HG03342 (cell line): Measurements from ENCODE around the gene SLC22A23.

Source experiments
- ATAC-seq: cut with Tn5 transposase; IDR thresholded peaks from one replicate; pipeline ENCODE4 v1.9.1; 2021; ENCODE audit warnings: mild to moderate bottlenecking, moderate library complexity; ENCODE audit not compliant: unreplicated experiment

SLC22A23 gene

DNA sequence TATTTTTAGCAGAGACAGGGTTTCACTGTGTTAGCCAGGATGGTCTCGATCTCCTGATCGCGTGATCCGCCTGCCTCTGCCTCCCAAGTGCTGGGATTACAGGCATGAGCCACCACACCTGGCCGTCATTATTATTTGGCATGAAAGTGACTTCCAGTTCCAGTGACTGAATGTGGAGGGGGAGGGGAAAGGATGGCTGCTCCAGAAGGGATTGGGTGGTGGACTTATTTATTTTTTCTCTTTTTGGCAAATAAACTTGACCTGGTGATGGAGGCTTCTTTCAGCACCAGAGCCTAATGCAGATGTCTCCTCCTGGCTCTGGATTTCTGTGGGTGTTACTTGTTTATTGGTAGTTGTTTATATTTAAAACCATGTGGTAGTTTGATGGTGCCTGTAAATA lies 16.9 kb upstream of the SLC22A23 start:
- no peak for ATAC-seq

DNA sequence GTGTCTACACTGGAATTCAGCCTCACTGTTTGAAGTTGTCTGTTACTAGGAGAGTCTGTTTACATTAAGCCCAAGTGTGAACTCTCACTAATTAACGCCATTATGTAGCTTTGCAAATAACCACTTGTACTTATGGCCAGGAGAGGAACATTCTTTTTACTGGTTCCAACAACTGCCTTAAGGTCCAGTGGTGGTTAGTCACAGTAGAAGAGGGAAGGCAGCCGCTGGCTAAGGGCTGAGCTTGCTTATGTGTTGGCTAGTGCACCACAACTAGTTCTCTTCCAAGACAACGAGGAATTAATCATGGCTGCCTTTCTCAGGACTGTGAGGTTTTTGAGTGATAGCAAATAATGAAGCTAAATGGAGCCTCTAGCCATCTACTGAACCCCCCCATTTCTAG lies 14.9 kb upstream of the SLC22A23 start:
- ATAC-seq = no peak

DNA sequence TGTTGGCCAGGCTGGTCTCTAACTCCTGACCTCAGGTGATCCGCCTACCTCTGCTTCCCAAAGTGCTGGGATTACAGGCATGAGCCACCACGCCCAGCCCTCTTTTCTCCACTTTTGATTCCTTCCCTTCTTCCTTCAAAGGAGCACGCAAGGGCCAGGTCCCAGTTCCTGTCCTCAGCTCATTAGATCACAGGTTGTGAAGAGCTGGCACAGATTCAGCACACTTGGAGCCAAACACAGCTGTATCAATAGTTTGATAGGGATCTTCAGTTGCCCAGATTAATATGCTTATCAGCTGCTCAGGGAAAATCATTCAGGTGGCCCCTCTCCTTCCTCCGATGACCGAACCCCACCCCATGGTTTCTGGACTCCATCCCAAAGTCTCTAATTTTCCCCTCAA lies 14.4 kb upstream of the SLC22A23 start:
- ATAC-seq = no peak

DNA sequence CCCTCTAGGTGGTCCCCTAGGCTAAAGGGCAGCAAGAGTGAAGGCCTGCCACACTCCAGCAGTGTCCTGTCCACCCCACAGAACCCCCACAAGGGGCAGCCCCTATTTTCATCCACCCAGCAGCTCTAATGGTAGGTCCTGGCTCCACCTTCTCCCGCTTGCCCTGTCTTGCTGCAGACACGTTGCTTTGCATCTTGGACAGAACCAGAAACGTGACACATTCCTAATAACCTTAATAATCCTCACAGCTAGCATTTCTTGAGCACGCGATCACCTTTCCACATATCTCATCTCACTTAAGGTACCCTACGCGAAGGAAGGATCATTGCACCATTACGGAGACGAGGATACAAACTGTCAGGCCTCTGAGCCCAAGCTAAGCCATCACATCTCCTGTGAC lies 11.7 kb upstream of the SLC22A23 start:
- no peak for ATAC-seq

DNA sequence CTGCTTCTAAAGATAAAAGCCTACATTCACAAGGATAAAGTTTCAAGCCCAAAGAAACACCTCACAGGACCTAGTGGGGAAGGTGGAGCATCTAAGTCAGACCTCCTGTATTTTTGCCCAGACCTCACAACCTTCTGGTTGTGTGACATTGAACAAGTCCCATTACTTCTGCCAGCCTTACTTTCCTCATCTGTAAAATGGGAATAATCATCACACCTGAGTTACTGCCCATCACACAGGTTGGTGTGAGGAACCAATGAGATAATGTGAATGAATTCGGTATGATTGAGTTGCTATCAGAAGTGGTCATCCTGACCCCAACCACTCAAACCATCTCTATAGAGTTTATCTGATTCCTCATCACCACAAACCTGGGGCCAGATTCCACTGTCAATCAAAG lies 11.1 kb upstream of the SLC22A23 start:
- ATAC-seq = no peak

DNA sequence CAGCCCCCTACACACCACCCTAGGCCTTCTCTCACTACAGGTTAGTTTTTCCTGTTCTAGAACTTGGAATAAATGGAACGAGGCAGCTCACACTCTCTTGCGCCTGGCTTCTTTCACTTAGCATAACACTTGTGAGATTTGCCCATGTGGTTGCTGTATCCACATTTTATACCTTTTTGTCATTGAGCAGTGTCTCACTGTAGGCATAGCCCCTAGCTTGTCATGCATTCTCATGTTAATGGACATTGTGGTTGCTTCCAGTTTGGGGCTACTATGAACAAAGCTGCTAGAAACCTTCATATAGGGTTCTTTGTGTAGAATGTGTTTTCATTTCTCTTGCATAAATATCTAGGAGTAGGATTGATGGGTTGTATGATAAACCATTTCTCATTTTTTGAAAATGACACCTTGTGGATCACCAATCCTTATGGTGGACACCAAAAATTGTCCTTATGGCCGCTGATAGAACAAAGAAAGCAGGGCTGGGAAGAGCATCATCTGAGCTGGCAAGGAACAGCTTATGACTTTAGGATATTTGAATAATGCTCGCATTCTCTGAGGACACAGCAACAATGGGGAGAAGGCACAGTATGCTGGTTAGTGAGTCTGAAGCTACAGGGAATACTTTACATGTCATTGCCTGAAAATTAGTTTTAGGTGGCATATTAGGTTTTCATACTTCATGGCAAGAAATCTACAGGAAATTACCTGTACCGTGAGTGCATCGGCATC lies 9.8 kb upstream of the SLC22A23 start:
- no peak for ATAC-seq

DNA sequence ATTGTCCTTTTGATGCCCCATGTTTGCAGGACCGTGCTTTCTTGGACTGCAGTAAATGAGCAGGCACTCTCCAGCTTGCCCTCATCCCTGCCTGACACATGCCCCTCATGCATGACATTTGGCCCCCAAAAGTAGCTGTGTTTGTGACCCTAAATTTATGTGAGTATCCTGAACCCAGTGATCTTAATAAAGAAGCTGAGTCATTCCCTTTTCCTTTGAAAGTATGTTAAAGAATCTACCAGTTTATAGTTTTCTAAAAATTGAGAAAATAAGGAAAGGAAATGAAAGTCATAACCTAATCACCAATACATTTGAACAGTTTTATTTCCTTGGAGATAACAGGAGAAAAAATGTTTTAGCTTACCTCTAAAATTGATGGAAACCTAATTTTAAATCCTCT lies 3.4 kb upstream of the SLC22A23 start:
- no peak for ATAC-seq

DNA sequence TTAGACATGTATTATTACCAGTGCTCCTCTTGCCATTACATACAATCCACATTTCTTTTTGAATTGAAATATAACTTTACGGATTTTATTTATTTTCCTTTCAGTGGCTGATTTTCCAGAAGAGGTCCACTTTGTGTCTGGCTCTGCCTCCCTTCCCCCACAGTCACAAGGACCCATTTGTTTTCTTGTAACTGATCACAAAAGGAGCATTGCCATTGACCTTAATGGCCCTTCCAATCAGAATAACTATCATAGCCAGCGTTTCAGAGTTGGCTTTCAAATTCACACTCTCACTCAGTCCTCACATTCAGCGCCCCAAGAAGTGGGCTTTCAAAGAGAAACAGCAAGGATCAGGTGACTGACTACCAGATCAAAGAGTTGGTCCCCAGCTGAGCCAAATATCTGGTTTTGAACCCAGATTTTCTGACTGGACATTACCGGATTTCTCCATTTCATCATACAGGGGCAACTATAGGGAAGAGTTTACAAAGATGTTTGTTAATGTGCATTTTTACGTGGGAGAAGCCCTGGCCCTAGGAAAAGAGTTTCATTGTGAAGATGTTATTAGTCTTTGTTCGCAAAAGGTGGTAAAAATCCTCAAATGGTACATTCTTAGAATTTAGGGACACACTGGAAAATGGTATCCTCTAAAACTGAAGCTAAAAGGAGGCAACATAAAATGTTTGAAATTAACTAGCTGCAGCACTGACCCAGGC lies 2.0 kb upstream of the SLC22A23 start:
- ATAC-seq = no peak

DNA sequence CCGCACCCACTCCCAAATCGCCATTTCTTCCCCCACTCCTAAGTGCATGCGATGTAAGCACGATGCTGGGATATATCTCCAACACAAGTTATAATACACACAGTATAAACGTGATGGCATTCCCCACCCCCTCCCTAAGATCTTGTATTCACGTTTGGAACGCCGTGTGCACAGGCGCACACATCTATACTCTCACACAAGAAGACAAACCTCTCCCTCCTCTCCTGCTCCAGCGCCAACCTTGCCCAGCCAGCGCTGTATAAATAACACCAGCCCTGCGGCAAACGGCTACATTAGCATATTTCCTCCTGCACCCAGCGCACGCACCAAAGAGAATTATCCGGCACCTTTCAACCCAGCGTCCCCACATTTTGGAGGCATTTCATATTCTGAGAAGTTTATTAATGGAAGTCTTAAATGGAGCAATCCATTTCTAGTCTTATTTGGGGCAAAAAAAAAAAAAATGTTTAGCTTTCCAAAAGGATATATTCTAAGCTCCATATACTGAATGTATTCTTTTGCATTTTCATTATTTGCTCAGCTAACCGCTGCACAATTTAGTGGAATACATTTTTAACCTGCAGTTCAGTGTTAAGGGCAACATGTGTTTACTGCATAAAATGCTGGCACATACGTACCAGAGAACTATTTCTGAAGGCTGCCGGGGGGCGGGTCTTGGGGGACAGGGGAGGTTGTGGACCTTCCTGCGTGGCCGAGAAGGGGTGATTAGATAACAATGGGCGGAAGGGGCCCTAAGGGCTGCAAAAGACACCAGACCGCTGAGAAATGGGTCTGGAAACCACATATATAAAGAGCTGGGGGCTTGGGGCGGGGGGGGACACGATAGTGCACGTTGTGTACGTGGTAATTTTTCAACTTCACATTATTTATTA lies 1.1 kb upstream of the SLC22A23 start:
- ATAC-seq = no peak

DNA sequence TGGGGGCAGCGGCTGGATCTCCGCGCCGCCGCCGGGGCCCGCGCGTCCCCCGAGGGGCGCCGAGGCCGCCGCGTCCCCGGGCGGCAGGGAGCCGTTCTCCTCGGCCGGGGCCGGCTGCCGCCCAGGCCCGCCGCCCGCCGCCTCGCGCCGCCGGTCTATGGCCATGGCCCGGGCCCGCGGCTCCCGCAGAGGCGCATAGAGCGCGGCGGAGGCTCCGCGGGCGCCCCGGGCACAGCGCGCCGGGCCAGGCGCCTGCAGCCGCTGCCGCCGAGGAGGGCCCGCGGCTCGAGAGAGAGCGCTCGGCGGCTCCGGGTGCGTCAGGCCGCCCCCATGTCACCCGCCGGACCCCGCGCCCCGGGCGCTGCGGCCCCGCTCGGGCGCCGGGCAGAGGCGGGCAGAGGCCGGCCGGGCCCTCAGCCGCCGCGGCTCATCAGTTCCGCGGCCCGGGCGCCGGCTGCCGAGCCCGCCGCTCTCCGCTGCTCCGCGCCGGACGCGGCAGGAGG lies 404 bp downstream of the SLC22A23 start:
- no peak for ATAC-seq

DNA sequence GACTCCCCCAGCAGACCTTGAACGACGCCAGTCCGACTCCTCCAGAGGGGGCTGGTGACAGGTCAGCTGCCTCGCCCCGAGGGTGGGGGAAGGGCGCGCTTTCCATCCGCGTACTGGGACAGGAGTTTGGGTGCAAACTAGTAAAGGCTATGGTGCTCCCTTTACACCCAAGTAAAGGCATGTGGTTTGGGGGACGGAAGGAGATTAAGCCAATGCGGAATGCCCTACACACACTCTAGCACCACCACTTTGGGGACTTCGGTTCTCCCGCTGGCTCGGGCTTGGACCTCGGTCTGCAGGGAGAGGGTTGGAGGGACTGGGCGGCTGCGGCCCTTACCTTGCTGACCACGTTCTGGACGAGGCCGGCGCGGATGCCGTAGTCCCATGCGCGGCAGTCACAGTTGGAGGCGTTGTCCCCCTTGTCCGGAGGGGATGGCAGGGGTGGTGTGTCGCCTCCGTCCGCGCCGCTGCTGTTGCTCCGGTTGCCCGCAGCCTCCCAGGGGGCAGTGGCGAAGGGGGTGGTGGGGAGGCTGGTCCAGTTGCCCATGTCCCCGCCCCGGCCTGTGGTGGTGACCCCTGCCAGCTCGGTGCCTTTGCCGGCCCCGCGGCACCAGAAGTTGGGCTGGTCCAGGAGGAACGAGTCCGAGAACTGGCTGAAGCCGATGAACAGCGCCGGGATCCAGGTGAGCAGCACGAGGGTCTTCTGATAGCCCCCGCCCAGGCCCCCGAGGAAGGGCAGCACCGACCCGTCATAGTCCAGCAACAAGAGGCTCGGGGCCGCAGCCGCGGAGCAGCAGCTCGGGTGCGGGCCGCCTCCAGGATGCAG lies 1.1 kb downstream of the SLC22A23 start:
- no peak for ATAC-seq

DNA sequence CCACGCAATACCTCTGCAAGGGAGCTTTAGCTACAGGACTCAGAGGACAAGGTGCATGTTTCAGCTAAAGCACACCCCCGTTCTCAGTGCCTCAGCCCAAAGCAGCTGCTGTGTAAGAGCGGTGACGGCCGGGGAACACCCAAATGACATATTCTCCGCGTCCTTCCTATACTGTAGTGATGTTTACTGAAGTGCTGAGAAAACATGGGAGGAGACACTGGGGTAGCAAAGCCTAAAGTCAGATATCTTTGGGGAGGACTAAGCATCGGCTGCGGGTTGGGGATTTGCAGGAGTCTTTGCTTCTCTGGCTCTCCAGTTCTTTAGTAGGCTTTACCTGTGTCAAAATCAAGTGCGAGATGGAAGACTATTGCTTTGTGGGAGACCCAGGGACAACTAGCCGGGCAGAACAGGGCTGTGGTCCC lies 1.7 kb downstream of the SLC22A23 start:
- no peak for ATAC-seq

DNA sequence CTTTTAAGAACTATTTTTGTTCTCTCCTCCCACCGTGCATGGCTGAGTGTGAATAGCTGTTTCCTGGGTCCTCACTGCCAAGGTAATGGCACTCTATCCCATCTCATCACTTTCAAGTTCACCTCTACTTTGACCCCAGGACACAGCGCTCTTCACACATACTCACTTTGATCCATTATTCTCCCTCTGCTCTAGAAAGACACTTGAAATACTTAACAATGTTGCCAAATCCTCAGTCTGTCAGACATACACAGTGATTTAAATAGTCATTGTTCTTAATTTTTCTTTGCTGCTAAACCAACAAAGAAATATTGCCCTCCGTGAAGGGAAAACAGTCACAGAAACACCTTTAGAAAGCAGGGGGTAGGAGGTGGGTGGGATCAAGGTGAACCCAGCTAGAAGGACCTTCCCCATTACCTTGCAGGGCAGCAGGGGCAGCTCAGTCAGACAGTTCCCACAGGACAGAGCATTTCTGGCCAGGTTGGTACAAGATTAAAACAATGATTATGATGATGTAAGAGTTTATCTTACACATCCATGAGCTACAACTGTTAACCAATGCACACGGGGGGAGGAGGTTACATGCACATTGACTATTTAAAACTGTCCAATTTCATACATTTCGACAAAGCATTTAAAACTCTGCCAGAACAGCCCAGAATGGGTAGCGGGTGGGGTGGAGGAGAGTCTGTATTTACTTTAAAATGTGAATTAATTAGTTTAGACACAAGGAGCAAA lies 2.4 kb downstream of the SLC22A23 start:
- ATAC-seq = no peak

DNA sequence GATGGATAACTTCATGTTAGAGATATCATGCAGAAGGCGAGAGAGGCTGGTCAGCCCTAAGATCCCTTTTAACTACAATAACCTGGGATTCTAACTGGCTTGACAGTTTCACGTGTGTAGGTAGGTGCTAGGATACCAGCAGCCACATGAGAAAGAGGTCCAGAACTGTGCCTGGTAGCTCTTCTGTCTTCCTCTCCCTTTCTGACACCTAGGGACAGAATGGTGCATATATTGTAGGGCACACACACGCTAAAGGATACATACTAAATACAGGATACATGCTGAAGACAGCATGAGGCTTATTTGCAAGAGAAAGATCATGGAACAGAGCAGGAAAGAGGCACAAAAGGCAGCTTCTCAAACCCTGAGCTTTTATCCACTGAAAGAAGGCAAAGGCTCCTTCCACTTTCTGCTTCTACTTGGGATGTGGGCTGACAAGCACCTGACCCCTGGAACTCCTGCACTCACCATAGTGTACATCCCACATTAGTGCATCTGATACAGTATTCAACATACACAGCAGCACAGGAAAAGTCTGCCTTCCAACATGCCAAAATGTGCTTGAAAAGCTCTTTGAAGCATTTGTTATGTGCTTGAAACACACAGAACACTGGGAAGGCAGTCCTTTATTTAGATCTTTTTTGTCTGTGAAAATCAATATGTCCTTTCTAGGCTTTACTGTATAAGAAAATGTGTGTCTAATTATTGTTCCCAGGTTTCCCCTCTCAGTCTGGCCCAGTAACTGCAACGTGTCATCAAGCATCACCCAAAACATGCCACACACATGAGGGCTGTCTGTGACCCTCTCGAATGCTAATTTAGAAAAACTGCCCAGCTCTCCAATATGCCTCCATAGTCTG lies 3.2 kb downstream of the SLC22A23 start:
- no peak for ATAC-seq

DNA sequence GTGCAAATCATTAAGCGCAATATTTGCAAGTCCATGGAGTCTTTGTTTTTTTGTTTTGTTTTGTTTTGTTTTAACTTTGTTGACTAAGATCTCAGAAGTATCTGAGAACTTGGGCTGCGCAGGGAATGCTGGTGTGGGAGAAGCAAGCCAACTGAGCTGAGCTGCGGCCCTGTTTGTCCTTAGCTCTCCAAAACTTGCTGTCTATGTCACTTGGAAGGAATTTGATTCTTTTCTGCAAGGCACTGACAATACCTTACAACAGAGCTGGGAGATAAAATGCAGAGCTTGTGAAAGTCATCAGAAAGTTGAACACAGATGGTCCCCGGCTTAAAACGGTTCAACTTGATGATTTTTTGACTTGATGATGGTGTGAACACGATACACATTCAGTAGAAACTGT lies 5.4 kb downstream of the SLC22A23 start:
- ATAC-seq = no peak

DNA sequence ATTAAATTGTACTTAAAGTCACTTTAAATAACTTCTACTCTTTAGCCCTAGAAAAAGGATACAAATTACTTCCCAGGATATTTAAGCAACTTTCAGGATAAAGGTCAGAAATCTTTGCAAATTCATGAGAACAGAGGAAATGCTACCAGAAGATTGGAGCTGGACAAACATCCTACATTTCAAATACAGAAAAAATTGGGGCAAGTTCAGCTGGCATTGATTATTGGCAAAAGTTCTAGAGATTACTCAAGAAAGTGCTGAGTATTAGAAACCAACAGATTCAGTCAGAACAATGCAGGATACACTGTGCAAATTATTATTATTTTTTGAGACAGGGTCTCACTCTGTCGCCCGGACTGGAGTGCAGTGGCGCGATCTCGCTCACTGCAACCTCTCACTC lies 6.0 kb downstream of the SLC22A23 start:
- no peak for ATAC-seq

DNA sequence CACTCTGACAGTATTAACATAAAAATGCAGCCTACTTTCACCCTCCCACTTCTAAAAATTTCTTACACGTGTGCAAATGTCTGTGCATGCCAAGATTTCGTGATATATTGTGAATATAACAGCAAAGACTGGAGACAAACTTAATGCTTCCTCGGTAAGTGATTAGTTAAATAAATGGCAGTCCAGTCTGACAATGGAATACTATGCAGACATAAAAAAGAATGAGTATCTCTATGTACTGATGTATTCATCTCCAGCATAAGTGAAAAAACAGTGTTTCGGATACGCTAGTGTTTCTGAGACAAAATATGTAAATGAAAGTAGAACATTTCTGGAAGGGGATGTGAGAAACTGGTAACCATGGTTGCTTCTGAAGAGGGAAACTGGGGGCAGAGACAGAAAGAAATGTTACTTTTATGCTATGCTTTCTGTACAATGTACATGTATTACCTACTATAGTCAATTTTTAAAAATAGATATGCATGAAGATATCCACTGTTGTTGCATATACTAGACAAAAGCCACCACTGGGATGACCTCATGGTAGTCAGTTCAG lies 7.0 kb downstream of the SLC22A23 start:
- ATAC-seq = no peak

DNA sequence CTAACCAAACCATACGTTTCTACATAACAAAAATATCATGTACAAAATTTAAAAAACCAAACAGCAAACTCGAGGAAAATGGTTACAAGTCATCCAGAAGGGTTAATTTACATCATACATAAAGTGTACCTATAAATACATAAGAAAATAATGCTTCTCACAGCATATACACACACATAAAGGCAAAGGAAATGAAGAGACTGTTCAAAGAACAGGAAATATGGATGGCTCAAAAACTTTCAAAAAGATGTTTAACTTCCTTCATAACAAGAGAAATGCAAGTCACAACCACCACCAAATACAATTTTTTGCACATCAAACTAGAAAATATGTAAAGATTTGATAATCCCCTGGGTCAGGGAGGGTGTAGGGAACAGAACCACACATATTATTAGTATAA lies 7.5 kb downstream of the SLC22A23 start:
- no peak for ATAC-seq

DNA sequence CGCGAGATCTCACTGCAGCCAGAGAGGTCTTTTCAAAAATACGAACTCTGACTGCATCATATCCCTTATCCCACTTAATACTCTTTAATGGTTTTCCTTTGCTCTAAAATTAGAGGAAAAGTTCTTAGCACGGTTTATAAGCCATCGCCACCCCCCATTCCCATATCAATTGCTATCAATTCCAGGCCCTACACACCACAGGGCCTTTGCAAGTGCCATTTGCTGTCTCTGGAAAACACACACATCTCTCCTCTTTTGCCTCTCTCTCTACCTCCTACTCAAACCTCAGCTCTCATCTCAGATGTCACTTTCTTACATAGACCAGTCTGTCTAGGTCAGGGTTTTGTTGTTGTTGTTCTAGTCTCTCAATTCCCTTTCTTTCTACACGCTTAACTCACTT lies 9.8 kb downstream of the SLC22A23 start:
- ATAC-seq = no peak
